Fibroblast of the aortic adventitia (primary cell): ENCODE measurements around the gene COL13A1. TPM values are rescaled to one million over a fixed set of nuclear protein-coding genes. Genes with fewer than 3 reads are reported as not detected.

Source experiments
- DNase-seq: peaks from one replicate; pipeline ENCODE4 v3.0.0-alpha.2; 2010; ENCODE audit warnings: low read depth
- H3K4me3 ChIP-seq: 2 replicates; pipeline ENCODE4 v1.5.1; 2011; ENCODE audit warnings: low read depth, mild to moderate bottlenecking, control low read depth, low read length, moderate library complexity
- total RNA-seq: library from RNA; depleted of rRNA; stranded (reverse); fragments of >200 nt; gene quantifications from 2 replicates; pipeline ENCODE4 v1.2.3, GENCODE V29; 2012; ENCODE audit warnings: low replicate concordance
- TF ChIP-seq, protein P1 (sequence below): IDR thresholded peaks from 2 replicates; pipeline ENCODE4 v1.5.1; 2011; ENCODE audit warnings: mild to moderate bottlenecking, low read length, control low read depth, inconsistent platforms; ENCODE audit not compliant: insufficient read depth

Gene COL13A1
- total RNA-seq, 1 donor: 10.7 TPM

- DNase-seq: peak; percentile 62
- no peak overlapping the region for H3K4me3 ChIP-seq
- TF ChIP-seq, protein P1, sequence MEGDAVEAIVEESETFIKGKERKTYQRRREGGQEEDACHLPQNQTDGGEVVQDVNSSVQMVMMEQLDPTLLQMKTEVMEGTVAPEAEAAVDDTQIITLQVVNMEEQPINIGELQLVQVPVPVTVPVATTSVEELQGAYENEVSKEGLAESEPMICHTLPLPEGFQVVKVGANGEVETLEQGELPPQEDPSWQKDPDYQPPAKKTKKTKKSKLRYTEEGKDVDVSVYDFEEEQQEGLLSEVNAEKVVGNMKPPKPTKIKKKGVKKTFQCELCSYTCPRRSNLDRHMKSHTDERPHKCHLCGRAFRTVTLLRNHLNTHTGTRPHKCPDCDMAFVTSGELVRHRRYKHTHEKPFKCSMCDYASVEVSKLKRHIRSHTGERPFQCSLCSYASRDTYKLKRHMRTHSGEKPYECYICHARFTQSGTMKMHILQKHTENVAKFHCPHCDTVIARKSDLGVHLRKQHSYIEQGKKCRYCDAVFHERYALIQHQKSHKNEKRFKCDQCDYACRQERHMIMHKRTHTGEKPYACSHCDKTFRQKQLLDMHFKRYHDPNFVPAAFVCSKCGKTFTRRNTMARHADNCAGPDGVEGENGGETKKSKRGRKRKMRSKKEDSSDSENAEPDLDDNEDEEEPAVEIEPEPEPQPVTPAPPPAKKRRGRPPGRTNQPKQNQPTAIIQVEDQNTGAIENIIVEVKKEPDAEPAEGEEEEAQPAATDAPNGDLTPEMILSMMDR: no peak
Observed at GRCh38 chr10:69769395-69769992, 32.2 kb upstream of the COL13A1 start.

GRCh38 chr10:69772933-69773704, 28.6 kb upstream of the COL13A1 start:
- no peak for DNase-seq
- TF ChIP-seq, protein P1: no peak
- no peak overlapping the region for H3K4me3 ChIP-seq

DNA sequence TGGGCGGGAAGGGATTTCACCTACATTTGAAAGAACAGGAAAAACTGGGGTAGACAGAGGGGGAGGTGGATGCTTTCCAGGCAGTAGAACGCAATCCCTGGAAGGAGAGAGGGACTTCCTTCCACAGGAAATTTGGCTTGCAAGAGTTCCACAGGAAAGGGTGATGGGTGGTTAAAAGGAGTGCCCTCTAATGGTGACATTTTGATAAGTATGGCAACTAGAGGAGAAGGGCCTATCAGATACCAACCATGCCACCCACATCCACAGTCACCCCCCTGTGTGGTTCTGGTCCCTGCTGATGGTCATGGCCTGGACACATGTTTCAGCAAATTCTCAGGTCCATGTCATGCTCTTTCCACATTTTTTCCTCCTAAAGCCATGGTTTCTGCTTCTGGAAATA, 27.1 kb upstream of the COL13A1 start:
- TF ChIP-seq, protein P1: no peak
- H3K4me3 ChIP-seq: no peak overlapping the region
- no peak for DNase-seq

- DNase-seq: no peak
- TF ChIP-seq, protein P1: no peak
- H3K4me3 ChIP-seq: no peak overlapping the region
Observed at GRCh38 chr10:69780077-69780476, 21.6 kb upstream of the COL13A1 start.

- no peak for DNase-seq
- TF ChIP-seq, protein P1: no peak
- H3K4me3 ChIP-seq: no peak overlapping the region
Observed at GRCh38 chr10:69781576-69781975, 20.1 kb upstream of the COL13A1 start.

DNA sequence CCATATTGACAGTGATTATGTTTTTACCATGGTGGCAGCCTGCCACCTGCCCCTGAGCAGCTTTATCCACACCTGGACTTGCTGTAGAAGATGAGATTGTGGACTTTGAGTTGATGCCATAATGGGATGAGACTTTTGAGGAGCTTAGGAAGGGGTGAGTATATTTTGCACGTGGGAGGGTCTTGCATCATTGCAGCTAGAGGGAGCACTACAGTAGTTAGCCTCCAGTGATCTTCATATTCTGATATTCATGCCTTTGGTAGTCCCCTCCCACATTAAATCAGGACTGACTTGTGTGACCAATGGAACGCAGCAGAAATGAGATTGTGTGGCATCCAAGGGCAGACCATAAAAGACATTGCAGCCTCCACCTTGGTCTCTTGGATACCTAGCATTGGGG, 18.2 kb upstream of the COL13A1 start:
- DNase-seq: no peak
- no peak overlapping the region for H3K4me3 ChIP-seq
- TF ChIP-seq, protein P1: no peak

DNA sequence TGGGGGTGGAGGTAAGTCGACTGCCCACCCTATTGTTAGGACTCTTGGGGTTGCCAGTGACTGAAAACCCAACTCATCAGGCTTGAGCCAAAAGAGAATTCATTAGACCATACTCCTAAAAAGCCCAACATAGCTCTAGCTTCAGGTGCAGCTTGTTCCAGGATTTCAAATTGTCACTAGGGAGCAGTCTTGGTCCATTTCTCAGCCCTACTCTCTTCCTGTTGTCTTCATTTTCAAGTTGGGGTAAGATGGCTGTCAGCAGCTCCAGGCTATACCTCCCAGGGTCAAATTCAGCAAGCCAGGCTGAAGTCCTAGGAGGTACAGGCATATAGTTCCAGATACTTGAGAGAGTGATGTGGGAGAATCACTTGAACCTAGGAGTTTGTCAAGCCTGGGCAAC, 14.9 kb upstream of the COL13A1 start:
- no peak overlapping the region for H3K4me3 ChIP-seq
- TF ChIP-seq, protein P1: peak; percentile 65
- peak; percentile 78 for DNase-seq
